ENCODE results near the gene GPR33.

Gene GPR33

GRCh38 chr14:31487886-31488285 lies at the start of gene GPR33:
TSS of gene GPR33 (minus strand) at chr14:31488039. CDS start at chr14:31483965, 4,074 bp downstream.
- Mint-ChIP-seq H3K27ac (no peak within 1 kb of the TSS), H3K27me3 (peaks cover 7% of the 10 kb centered on the region), H3K4me3 (no peak within 1 kb of the TSS), H3K9me3 (no peaks in the 10 kb centered on the region), H3K4me1 (ENCODE audit: low read depth) (no peaks in the 10 kb centered on the region), H3K36me3 (ENCODE audit: low read depth) (no peaks in the 10 kb centered on the region)
- DNase-seq = no peak

GRCh38 chr14:31536201-31536960 lies 48.5 kb upstream of the GPR33 start:
- Mint-ChIP-seq H3K27me3 (peaks cover 13% of the 10 kb centered on the region), H3K27ac (no peak overlapping the region), H3K4me1 (ENCODE audit: low read depth) (no peaks in the 10 kb centered on the region), H3K4me3 (no peak overlapping the region), H3K36me3 (ENCODE audit: low read depth) (no peaks in the 10 kb centered on the region), H3K9me3 (no peaks in the 10 kb centered on the region)
- DNase-seq = no peak

GRCh38 chr14:31530136-31530535 lies 42.3 kb upstream of the GPR33 start:
- H3K4me1 Mint-ChIP-seq (ENCODE audit: low read depth) = no peaks in the 10 kb centered on the region
- H3K4me3 Mint-ChIP-seq = no peak overlapping the region
- no peaks in the 10 kb centered on the region for H3K36me3 Mint-ChIP-seq (ENCODE audit: low read depth)
- H3K27me3 Mint-ChIP-seq = peaks cover under 1% of the 10 kb centered on the region
- no peak for DNase-seq
- H3K27ac Mint-ChIP-seq = no peak overlapping the region
- no peaks in the 10 kb centered on the region for H3K9me3 Mint-ChIP-seq

- DNase-seq = no peak
- H3K9me3 Mint-ChIP-seq = no peaks in the 10 kb centered on the region
- no peak overlapping the region for H3K27ac Mint-ChIP-seq
- H3K4me1 Mint-ChIP-seq (ENCODE audit: low read depth) = no peaks in the 10 kb centered on the region
- no peaks in the 10 kb centered on the region for H3K27me3 Mint-ChIP-seq
- H3K4me3 Mint-ChIP-seq = no peak overlapping the region
- H3K36me3 Mint-ChIP-seq (ENCODE audit: low read depth) = no peaks in the 10 kb centered on the region
Measured at GRCh38 chr14:31529053-31529452, 41.2 kb upstream of the GPR33 start.

GRCh38 chr14:31527546-31527945 lies 39.7 kb upstream of the GPR33 start:
- H3K9me3 Mint-ChIP-seq = no peaks in the 10 kb centered on the region
- H3K36me3 Mint-ChIP-seq (ENCODE audit: low read depth) = no peaks in the 10 kb centered on the region
- H3K27me3 Mint-ChIP-seq = peaks cover 8% of the 10 kb centered on the region
- H3K4me3 Mint-ChIP-seq = no peak overlapping the region
- DNase-seq = no peak
- H3K27ac Mint-ChIP-seq = no peak overlapping the region
- H3K4me1 Mint-ChIP-seq (ENCODE audit: low read depth) = no peaks in the 10 kb centered on the region

- Mint-ChIP-seq H3K27me3 (peaks cover 8% of the 10 kb centered on the region), H3K4me1 (ENCODE audit: low read depth) (no peaks in the 10 kb centered on the region), H3K9me3 (no peaks in the 10 kb centered on the region), H3K4me3 (no peak overlapping the region), H3K36me3 (ENCODE audit: low read depth) (no peaks in the 10 kb centered on the region), H3K27ac (no peak overlapping the region)
- DNase-seq = no peak
Measured at GRCh38 chr14:31527087-31527486, 39.2 kb upstream of the GPR33 start.

GRCh38 chr14:31510855-31511254 lies 23.0 kb upstream of the GPR33 start:
- peaks cover 3% of the 10 kb centered on the region for H3K27me3 Mint-ChIP-seq
- H3K4me3 Mint-ChIP-seq = no peak overlapping the region
- no peak for DNase-seq

GRCh38 chr14:31510222-31510621 lies 22.4 kb upstream of the GPR33 start:
- H3K27ac Mint-ChIP-seq = no peak overlapping the region
- no peaks in the 10 kb centered on the region for H3K36me3 Mint-ChIP-seq (ENCODE audit: low read depth)
- H3K4me1 Mint-ChIP-seq (ENCODE audit: low read depth) = no peaks in the 10 kb centered on the region
- no peaks in the 10 kb centered on the region for H3K9me3 Mint-ChIP-seq
- no peak overlapping the region for H3K4me3 Mint-ChIP-seq
- no peak for DNase-seq
- H3K27me3 Mint-ChIP-seq = peaks cover 3% of the 10 kb centered on the region

More at GRCh38 chr14:31510855-31511254, 23.0 kb upstream of the GPR33 start:
- Mint-ChIP-seq H3K4me1 (ENCODE audit: low read depth) (no peaks in the 10 kb centered on the region), H3K36me3 (ENCODE audit: low read depth) (no peaks in the 10 kb centered on the region), H3K27ac (no peak overlapping the region), H3K9me3 (no peaks in the 10 kb centered on the region)

- H3K9me3 Mint-ChIP-seq = no peaks in the 10 kb centered on the region
- no peak overlapping the region for H3K4me3 Mint-ChIP-seq
- H3K36me3 Mint-ChIP-seq (ENCODE audit: low read depth) = no peaks in the 10 kb centered on the region
- no peak for DNase-seq
- H3K27ac Mint-ChIP-seq = no peak overlapping the region
- H3K4me1 Mint-ChIP-seq (ENCODE audit: low read depth) = no peaks in the 10 kb centered on the region
- peaks cover 3% of the 10 kb centered on the region for H3K27me3 Mint-ChIP-seq
Measured at GRCh38 chr14:31508135-31508534, 20.3 kb upstream of the GPR33 start.

- DNase-seq = no peak
- Mint-ChIP-seq H3K4me1 (ENCODE audit: low read depth) (no peaks in the 10 kb centered on the region), H3K27ac (no peak overlapping the region), H3K36me3 (ENCODE audit: low read depth) (no peaks in the 10 kb centered on the region), H3K4me3 (no peak overlapping the region), H3K27me3 (peaks cover 3% of the 10 kb centered on the region), H3K9me3 (no peaks in the 10 kb centered on the region)
Measured at GRCh38 chr14:31505411-31505810, 17.6 kb upstream of the GPR33 start.

- no peaks in the 10 kb centered on the region for H3K9me3 Mint-ChIP-seq
- H3K27ac Mint-ChIP-seq = no peak overlapping the region
Measured at GRCh38 chr14:31501870-31502269, 14.0 kb upstream of the GPR33 start.

GRCh38 chr14:31492759-31493498 lies 5.1 kb upstream of the GPR33 start:
- Mint-ChIP-seq H3K36me3 (ENCODE audit: low read depth) (no peaks in the 10 kb centered on the region), H3K4me3 (no peak overlapping the region), H3K27me3 (peaks cover 24% of the 10 kb centered on the region), H3K4me1 (ENCODE audit: low read depth) (no peaks in the 10 kb centered on the region), H3K9me3 (no peaks in the 10 kb centered on the region), H3K27ac (no peak overlapping the region)
- DNase-seq = no peak

More at GRCh38 chr14:31501870-31502269, 14.0 kb upstream of the GPR33 start:
- Mint-ChIP-seq H3K4me3 (no peak overlapping the region), H3K27me3 (no peaks in the 10 kb centered on the region), H3K36me3 (ENCODE audit: low read depth) (no peaks in the 10 kb centered on the region), H3K4me1 (ENCODE audit: low read depth) (no peaks in the 10 kb centered on the region)
- DNase-seq = no peak

- H3K9me3 Mint-ChIP-seq = no peaks in the 10 kb centered on the region
- no peak overlapping the region for H3K4me3 Mint-ChIP-seq
- no peak for DNase-seq
- H3K27ac Mint-ChIP-seq = no peak overlapping the region
- no peaks in the 10 kb centered on the region for H3K36me3 Mint-ChIP-seq (ENCODE audit: low read depth)
- peaks cover 16% of the 10 kb centered on the region for H3K27me3 Mint-ChIP-seq
- no peaks in the 10 kb centered on the region for H3K4me1 Mint-ChIP-seq (ENCODE audit: low read depth)
Measured at GRCh38 chr14:31489691-31490090, 1.9 kb upstream of the GPR33 start.

GRCh38 chr14:31486764-31487163 lies 1.1 kb downstream of the GPR33 start:
- no peaks in the 10 kb centered on the region for H3K27me3 Mint-ChIP-seq
- no peaks in the 10 kb centered on the region for H3K36me3 Mint-ChIP-seq (ENCODE audit: low read depth)
- no peak overlapping the region for H3K27ac Mint-ChIP-seq
- no peaks in the 10 kb centered on the region for H3K9me3 Mint-ChIP-seq
- H3K4me3 Mint-ChIP-seq = no peak overlapping the region
- H3K4me1 Mint-ChIP-seq (ENCODE audit: low read depth) = no peaks in the 10 kb centered on the region
- DNase-seq = no peak

GRCh38 chr14:31484754-31485153 lies 3.1 kb downstream of the GPR33 start:
- Mint-ChIP-seq H3K36me3 (ENCODE audit: low read depth) (no peaks in the 10 kb centered on the region), H3K27me3 (peaks cover under 1% of the 10 kb centered on the region), H3K27ac (no peak overlapping the region), H3K4me3 (no peak overlapping the region), H3K4me1 (ENCODE audit: low read depth) (no peaks in the 10 kb centered on the region), H3K9me3 (no peaks in the 10 kb centered on the region)
- no peak for DNase-seq

Data from activated T-cell treated with anti-CD3 and anti-CD28 coated beads, Interleukin-2, amount 50 U/mL, for 24 hours (primary cell).